ENCODE data around the gene ADNP. TPM values are rescaled to one million over a fixed set of nuclear protein-coding genes. Genes with fewer than 3 reads are reported as not detected.

Gene ADNP
- total RNA-seq (2022; extraction: Qiagen RNA extraction; ENCODE audit: low read depth), result 38.9 to 50.5 TPM (median 44.7 TPM) in 5 replicates

GRCh38 chr20:50931306-50932015 lies at the start of gene ADNP:
ADNP (minus strand) TSS chr20:50931437; CDS start chr20:50903996, 27,441 bp downstream.

GRCh38 chr20:50958615-50959542 lies 27.6 kb upstream of the ADNP start, which contains the start of gene MOCS3:
MOCS3 (plus strand) TSS chr20:50958818; CDS start chr20:50958843, 25 bp downstream.

GRCh38 chr20:50957798-50958614 lies 26.8 kb upstream of the ADNP start, which contains the start of gene DPM1:
DPM1 (minus strand) TSS chr20:50958532; CDS start chr20:50958523, 9 bp downstream.

Other genes with a start within 250 kb of the ADNP start
- gene RIPOR3, start 239.9 kb downstream of the ADNP start, total RNA-seq (2022; extraction: Qiagen RNA extraction; ENCODE audit: low read depth), result 0.06 to 0.08 TPM in 2 of 5 replicates, not detected in the others
- gene PARD6B, start 199.9 kb downstream of the ADNP start, total RNA-seq (2022; extraction: Qiagen RNA extraction; ENCODE audit: low read depth), result 1.8 to 3.4 TPM (median 2.4 TPM) in 5 replicates
- gene BCAS4, start 136.4 kb downstream of the ADNP start, total RNA-seq (2022; extraction: Qiagen RNA extraction; ENCODE audit: low read depth), result 24.0 to 32.6 TPM (median 25.3 TPM) in 5 replicates
- gene DPM1, start 27.1 kb upstream of the ADNP start, total RNA-seq (2022; extraction: Qiagen RNA extraction; ENCODE audit: low read depth), result 66.4 to 123 TPM (median 68.7 TPM) in 5 replicates
- gene MOCS3, start 27.4 kb upstream of the ADNP start, total RNA-seq (2022; extraction: Qiagen RNA extraction; ENCODE audit: low read depth), result 4.9 to 6.3 TPM (median 5.7 TPM) in 5 replicates
- 12.9 to 34.4 TPM (median 21.2 TPM) in 5 replicates for gene KCNG1, start 91.7 kb upstream of the ADNP start, total RNA-seq (2022; extraction: Qiagen RNA extraction; ENCODE audit: low read depth)

Data from A549 treated with ZK216348 at 1 μM for 4 hours (cell line).